H1 (cell line): Measurements from ENCODE around the gene SLC6A18. TPM values are rescaled to one million over a fixed set of nuclear protein-coding genes. Genes with fewer than 3 reads are reported as not detected.

Source experiments
- GTF2F1 ChIP-seq: IDR thresholded peaks from 2 replicates; pipeline ENCODE4 v1.6.1; 2012; ENCODE audit warnings: low read depth, low read length, improper control_type of control experiment, borderline replicate concordance
- HDAC2 ChIP-seq, 2 experiments: fragments of 300-600 bp in 1 of 2; sonication (generic) in 1 of 2; IDR thresholded peaks; 2 replicates each; pipeline ENCODE4 v1.6.1; 2011 to 2012; ENCODE audit warnings: low read depth in 2 of 2, low read length in 2 of 2, mild to moderate bottlenecking in 2 of 2, moderate library complexity in 2 of 2, borderline replicate concordance in 1 of 2, inconsistent platforms in 1 of 2
- HDAC6 ChIP-seq: IDR thresholded peaks from one replicate; pipeline ENCODE4 v1.7.1; 2012; ENCODE audit warnings: low read depth, mild to moderate bottlenecking, inconsistent platforms, low read length, moderate library complexity
- ZNF274 ChIP-seq: IDR thresholded peaks from 2 replicates; pipeline ENCODE4 v1.7.0; 2012; ENCODE audit warnings: low read length, borderline replicate concordance; ENCODE audit errors: extremely low read depth
- polyA plus RNA-seq, 7 experiments: library from polyadenylated mRNA; depleted of rRNA in 3 of 7; stranded (reverse) in 5 of 7; unstranded in 2 of 7; fragments of >200 nt in 5 of 7; fragments of 200-250 nt in 2 of 7; gene quantifications; 1 replicate in 5 of 7; 2 replicates in 1 of 7; 4 replicates in 1 of 7; pipeline versions ENCODE4 v1.2.1 to v1.2.3, GENCODE V29; 2011 to 2013; ENCODE audit warnings: missing spikeins in 2 of 7, mixed read lengths in 2 of 7
- total RNA-seq: library from RNA; stranded (reverse); fragmentation: NEBNext Ultra II Directional; extraction: Animal tissue kit (Norgen Biotek cat#: 25700); gene quantifications from 2 replicates; pipeline ENCODE4 v1.2.1, GENCODE V29; 2021
- TF ChIP-seq, protein P1 (sequence below): fragments of 300-600 bp; sonication (generic); IDR thresholded peaks from 2 replicates; pipeline ENCODE4 v1.7.1; 2012; ENCODE audit warnings: low read length, moderate library complexity, mild to moderate bottlenecking, inconsistent platforms; ENCODE audit not compliant: insufficient replicate concordance

SLC6A18 gene
- total and polyA plus RNA-seq, 2 of the 8 experiments (the other 6 are each of a cell fraction or from before 2014, with no cell fraction given): not detected

- TF ChIP-seq, protein P1, sequence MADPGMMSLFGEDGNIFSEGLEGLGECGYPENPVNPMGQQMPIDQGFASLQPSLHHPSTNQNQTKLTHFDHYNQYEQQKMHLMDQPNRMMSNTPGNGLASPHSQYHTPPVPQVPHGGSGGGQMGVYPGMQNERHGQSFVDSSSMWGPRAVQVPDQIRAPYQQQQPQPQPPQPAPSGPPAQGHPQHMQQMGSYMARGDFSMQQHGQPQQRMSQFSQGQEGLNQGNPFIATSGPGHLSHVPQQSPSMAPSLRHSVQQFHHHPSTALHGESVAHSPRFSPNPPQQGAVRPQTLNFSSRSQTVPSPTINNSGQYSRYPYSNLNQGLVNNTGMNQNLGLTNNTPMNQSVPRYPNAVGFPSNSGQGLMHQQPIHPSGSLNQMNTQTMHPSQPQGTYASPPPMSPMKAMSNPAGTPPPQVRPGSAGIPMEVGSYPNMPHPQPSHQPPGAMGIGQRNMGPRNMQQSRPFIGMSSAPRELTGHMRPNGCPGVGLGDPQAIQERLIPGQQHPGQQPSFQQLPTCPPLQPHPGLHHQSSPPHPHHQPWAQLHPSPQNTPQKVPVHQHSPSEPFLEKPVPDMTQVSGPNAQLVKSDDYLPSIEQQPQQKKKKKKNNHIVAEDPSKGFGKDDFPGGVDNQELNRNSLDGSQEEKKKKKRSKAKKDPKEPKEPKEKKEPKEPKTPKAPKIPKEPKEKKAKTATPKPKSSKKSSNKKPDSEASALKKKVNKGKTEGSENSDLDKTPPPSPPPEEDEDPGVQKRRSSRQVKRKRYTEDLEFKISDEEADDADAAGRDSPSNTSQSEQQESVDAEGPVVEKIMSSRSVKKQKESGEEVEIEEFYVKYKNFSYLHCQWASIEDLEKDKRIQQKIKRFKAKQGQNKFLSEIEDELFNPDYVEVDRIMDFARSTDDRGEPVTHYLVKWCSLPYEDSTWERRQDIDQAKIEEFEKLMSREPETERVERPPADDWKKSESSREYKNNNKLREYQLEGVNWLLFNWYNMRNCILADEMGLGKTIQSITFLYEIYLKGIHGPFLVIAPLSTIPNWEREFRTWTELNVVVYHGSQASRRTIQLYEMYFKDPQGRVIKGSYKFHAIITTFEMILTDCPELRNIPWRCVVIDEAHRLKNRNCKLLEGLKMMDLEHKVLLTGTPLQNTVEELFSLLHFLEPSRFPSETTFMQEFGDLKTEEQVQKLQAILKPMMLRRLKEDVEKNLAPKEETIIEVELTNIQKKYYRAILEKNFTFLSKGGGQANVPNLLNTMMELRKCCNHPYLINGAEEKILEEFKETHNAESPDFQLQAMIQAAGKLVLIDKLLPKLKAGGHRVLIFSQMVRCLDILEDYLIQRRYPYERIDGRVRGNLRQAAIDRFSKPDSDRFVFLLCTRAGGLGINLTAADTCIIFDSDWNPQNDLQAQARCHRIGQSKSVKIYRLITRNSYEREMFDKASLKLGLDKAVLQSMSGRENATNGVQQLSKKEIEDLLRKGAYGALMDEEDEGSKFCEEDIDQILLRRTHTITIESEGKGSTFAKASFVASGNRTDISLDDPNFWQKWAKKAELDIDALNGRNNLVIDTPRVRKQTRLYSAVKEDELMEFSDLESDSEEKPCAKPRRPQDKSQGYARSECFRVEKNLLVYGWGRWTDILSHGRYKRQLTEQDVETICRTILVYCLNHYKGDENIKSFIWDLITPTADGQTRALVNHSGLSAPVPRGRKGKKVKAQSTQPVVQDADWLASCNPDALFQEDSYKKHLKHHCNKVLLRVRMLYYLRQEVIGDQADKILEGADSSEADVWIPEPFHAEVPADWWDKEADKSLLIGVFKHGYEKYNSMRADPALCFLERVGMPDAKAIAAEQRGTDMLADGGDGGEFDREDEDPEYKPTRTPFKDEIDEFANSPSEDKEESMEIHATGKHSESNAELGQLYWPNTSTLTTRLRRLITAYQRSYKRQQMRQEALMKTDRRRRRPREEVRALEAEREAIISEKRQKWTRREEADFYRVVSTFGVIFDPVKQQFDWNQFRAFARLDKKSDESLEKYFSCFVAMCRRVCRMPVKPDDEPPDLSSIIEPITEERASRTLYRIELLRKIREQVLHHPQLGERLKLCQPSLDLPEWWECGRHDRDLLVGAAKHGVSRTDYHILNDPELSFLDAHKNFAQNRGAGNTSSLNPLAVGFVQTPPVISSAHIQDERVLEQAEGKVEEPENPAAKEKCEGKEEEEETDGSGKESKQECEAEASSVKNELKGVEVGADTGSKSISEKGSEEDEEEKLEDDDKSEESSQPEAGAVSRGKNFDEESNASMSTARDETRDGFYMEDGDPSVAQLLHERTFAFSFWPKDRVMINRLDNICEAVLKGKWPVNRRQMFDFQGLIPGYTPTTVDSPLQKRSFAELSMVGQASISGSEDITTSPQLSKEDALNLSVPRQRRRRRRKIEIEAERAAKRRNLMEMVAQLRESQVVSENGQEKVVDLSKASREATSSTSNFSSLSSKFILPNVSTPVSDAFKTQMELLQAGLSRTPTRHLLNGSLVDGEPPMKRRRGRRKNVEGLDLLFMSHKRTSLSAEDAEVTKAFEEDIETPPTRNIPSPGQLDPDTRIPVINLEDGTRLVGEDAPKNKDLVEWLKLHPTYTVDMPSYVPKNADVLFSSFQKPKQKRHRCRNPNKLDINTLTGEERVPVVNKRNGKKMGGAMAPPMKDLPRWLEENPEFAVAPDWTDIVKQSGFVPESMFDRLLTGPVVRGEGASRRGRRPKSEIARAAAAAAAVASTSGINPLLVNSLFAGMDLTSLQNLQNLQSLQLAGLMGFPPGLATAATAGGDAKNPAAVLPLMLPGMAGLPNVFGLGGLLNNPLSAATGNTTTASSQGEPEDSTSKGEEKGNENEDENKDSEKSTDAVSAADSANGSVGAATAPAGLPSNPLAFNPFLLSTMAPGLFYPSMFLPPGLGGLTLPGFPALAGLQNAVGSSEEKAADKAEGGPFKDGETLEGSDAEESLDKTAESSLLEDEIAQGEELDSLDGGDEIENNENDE: no peak
- TF ChIP-seq HDAC6 (no peak), GTF2F1 (no peak), HDAC2 (IDR thresholded peaks at IDR 0.05; ENCODE audit: borderline replicate concordance in 1 of 2, low read depth in 2 of 2, low read length in 2 of 2) (no peak), ZNF274 (no peak)
Observed at GRCh38 chr5:1292139-1292538, 67.0 kb downstream of the SLC6A18 start (continued).
